ENCODE data around the gene OR2S2. TPM values are rescaled to one million over a fixed set of nuclear protein-coding genes. Genes with fewer than 3 reads are reported as not detected.

Gene OR2S2
- total and polyA plus RNA-seq, 2 experiments from 2014 or later: not detected

GRCh38 chr9:35909687-35910612 is 48.0 kb downstream of the OR2S2 start:
- H3K9me3 ChIP-seq (ENCODE audit: low read depth): no peaks in the 10 kb centered on the region
- no peaks in the 10 kb centered on the region for H3K36me3 ChIP-seq
- no peaks in the 10 kb centered on the region for H3K27me3 ChIP-seq
- H3K4me3 ChIP-seq: no peak overlapping the region
- DNase-seq (ENCODE audit: low read depth in 1 of 2, low spot score in 1 of 2): peak in 1 of 2 donors; percentile 49
- no peak for TF ChIP-seq CTCF (IDR thresholded peaks at IDR 0.05; ENCODE audit: low read depth, low read length)
- peaks cover 34% of the 10 kb centered on the region for H3K4me1 ChIP-seq (ENCODE audit: low read depth)
- H3K27ac ChIP-seq: no peak overlapping the region

DNA sequence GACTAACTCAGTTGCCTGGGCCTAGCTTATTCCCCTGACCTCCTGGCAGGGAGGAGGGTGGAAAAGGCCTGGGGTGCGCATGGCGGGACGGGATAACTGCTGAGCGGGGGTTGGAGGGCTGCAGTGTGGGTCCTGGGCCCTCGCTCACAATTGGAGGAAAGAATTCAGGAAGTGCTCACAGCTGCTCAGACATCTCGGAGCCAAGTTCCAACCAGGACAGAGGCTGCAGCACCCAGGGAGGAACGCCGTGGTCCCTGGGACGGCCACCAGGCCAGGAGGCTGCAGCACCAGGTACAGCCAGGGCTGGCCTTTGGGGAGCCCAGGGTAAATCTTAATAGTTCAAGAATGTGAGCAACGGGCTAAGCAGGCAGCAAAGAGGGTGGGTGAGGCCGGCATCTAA is 48.7 kb downstream of the OR2S2 start, which contains the start of gene SPAAR:
Gene SPAAR (plus strand): TSS at position 217 of the 400 bp plus-strand sequence. CDS start 974 bp downstream, outside the sequence.
- no peak for DNase-seq (ENCODE audit: low read depth in 1 of 2, low spot score in 1 of 2)
- no peaks in the 10 kb centered on the region for H3K27me3 ChIP-seq
- no peak within 1 kb of the TSS for H3K4me3 ChIP-seq
- H3K27ac ChIP-seq: peak within 1 kb of the TSS; percentile 63
- no peaks in the 10 kb centered on the region for H3K9me3 ChIP-seq (ENCODE audit: low read depth)
- no peak for TF ChIP-seq CTCF (IDR thresholded peaks at IDR 0.05; ENCODE audit: low read depth, low read length)
- peaks cover 34% of the 10 kb centered on the region for H3K4me1 ChIP-seq (ENCODE audit: low read depth)
- no peaks in the 10 kb centered on the region for H3K36me3 ChIP-seq

GRCh38 chr9:35908504-35909125 is 49.3 kb downstream of the OR2S2 start:
- no peaks in the 10 kb centered on the region for H3K36me3 ChIP-seq
- peaks cover 34% of the 10 kb centered on the region for H3K4me1 ChIP-seq (ENCODE audit: low read depth)
- H3K9me3 ChIP-seq (ENCODE audit: low read depth): no peaks in the 10 kb centered on the region
- H3K27ac ChIP-seq: peak overlapping the region; percentile 63
- no peak for TF ChIP-seq CTCF (IDR thresholded peaks at IDR 0.05; ENCODE audit: low read depth, low read length)
- no peaks in the 10 kb centered on the region for H3K27me3 ChIP-seq
- peak in 1 of 2 donors; percentile 30 for DNase-seq (ENCODE audit: low read depth in 1 of 2, low spot score in 1 of 2)
- H3K4me3 ChIP-seq: no peak overlapping the region

- Histone ChIP-seq H3K36me3 (no peaks in the 10 kb centered on the region), H3K27ac (peak overlapping the region; percentile 63), H3K27me3 (no peaks in the 10 kb centered on the region), H3K4me1 (ENCODE audit: low read depth) (peaks cover 34% of the 10 kb centered on the region), H3K9me3 (ENCODE audit: low read depth) (no peaks in the 10 kb centered on the region), H3K4me3 (no peak overlapping the region)
- peak; percentile 58 to 94 for DNase-seq (ENCODE audit: low read depth in 1 of 2, low spot score in 1 of 2)
- no peak for TF ChIP-seq CTCF (IDR thresholded peaks at IDR 0.05; ENCODE audit: low read depth, low read length)
Measured at GRCh38 chr9:35907711-35908503, 50.0 kb downstream of the OR2S2 start.

Other genes with a start within 250 kb of the OR2S2 start
- gene TLN1, start 226.0 kb downstream of the OR2S2 start, total RNA-seq: 172 and 178 TPM in 2 replicates
- 96.0 and 98.0 TPM in 2 replicates for gene TLN1, start 226.0 kb downstream of the OR2S2 start, polyA plus RNA-seq
- gene CREB3, start 225.5 kb downstream of the OR2S2 start, total RNA-seq: 45.7 and 51.5 TPM in 2 replicates
- 62.3 and 84.2 TPM in 2 replicates for gene CREB3, start 225.5 kb downstream of the OR2S2 start, polyA plus RNA-seq
- 132 and 157 TPM in 2 replicates for gene GBA2, start 208.9 kb downstream of the OR2S2 start, total RNA-seq
- gene GBA2, start 208.9 kb downstream of the OR2S2 start, polyA plus RNA-seq: 135 and 140 TPM in 2 replicates
- gene RGP1, start 208.9 kb downstream of the OR2S2 start, total RNA-seq: 24.1 and 30.4 TPM in 2 replicates
- gene RGP1, start 208.9 kb downstream of the OR2S2 start, polyA plus RNA-seq: 17.9 and 21.8 TPM in 2 replicates
- gene MSMP, start 203.9 kb downstream of the OR2S2 start, total RNA-seq: not detected in 2 replicates
- not detected in 2 replicates for gene MSMP, start 203.9 kb downstream of the OR2S2 start, polyA plus RNA-seq
- 12.5 and 12.6 TPM in 2 replicates for gene NPR2, start 166.6 kb downstream of the OR2S2 start, total RNA-seq
- gene NPR2, start 166.6 kb downstream of the OR2S2 start, polyA plus RNA-seq: 13.2 and 16.2 TPM in 2 replicates
- gene SPAG8, start 145.9 kb downstream of the OR2S2 start, total RNA-seq: 2.9 and 3.7 TPM in 2 replicates
- gene SPAG8, start 145.9 kb downstream of the OR2S2 start, polyA plus RNA-seq: 4.2 and 6.1 TPM in 2 replicates
- gene HINT2, start 143.1 kb downstream of the OR2S2 start, total RNA-seq: 48.5 and 83.9 TPM in 2 replicates
- gene HINT2, start 143.1 kb downstream of the OR2S2 start, polyA plus RNA-seq: 161 and 177 TPM in 2 replicates
- not detected in 2 replicates for gene FAM221B, start 129.4 kb downstream of the OR2S2 start, total RNA-seq
- 0.57 and 0.66 TPM in 2 replicates for gene FAM221B, start 129.4 kb downstream of the OR2S2 start, polyA plus RNA-seq
- 15.0 and 17.9 TPM in 2 replicates for gene TMEM8B, start 128.9 kb downstream of the OR2S2 start, total RNA-seq
- gene TMEM8B, start 128.9 kb downstream of the OR2S2 start, polyA plus RNA-seq: 17.0 and 21.8 TPM in 2 replicates
- not detected in 2 replicates for gene OR13J1, start 87.8 kb downstream of the OR2S2 start, total RNA-seq
- not detected in 2 replicates for gene OR13J1, start 87.8 kb downstream of the OR2S2 start, polyA plus RNA-seq
- not detected in 2 replicates for gene HRCT1, start 52.0 kb downstream of the OR2S2 start, total RNA-seq
- gene HRCT1, start 52.0 kb downstream of the OR2S2 start, polyA plus RNA-seq: not detected in 2 replicates
- 0.07 and 0.09 TPM in 2 replicates for gene SPAAR, start 48.7 kb downstream of the OR2S2 start, total RNA-seq
- 0.15 TPM in 1 of 2 replicates, not detected in the other for gene SPAAR, start 48.7 kb downstream of the OR2S2 start, polyA plus RNA-seq
- 6.4 and 8.5 TPM in 2 replicates for gene RECK, start 78.8 kb upstream of the OR2S2 start, total RNA-seq
- gene RECK, start 78.8 kb upstream of the OR2S2 start, polyA plus RNA-seq: 11.1 and 15.3 TPM in 2 replicates
- 3.2 and 8.6 TPM in 2 replicates for gene GLIPR2, start 178.6 kb upstream of the OR2S2 start, total RNA-seq
- 9.2 and 15.1 TPM in 2 replicates for gene GLIPR2, start 178.6 kb upstream of the OR2S2 start, polyA plus RNA-seq
- 0.39 TPM in 1 of 2 replicates, not detected in the other for gene CCIN, start 211.2 kb upstream of the OR2S2 start, total RNA-seq
- not detected in 2 replicates for gene CCIN, start 211.2 kb upstream of the OR2S2 start, polyA plus RNA-seq
- 236 TPM in 2 replicates for gene CLTA, start 232.8 kb upstream of the OR2S2 start, total RNA-seq
- 118 and 147 TPM in 2 replicates for gene CLTA, start 232.8 kb upstream of the OR2S2 start, polyA plus RNA-seq